Karpas-422 (cell line): ENCODE results near the gene ARMC2. TPM values are rescaled to one million over a fixed set of nuclear protein-coding genes. Genes with fewer than 3 reads are reported as not detected.

Source experiments
- DNase-seq: peaks from one replicate; pipeline ENCODE4 v3.0.0-alpha.2; 2015
- H2AFZ ChIP-seq: fragments of 200-600 bp; sonication (generic); 2 replicates; pipeline ENCODE4 v1.6.1; 2014; ENCODE audit warnings: antibody characterized with exemption, low read length, mixed read lengths
- H3K27ac ChIP-seq: fragments of 200-600 bp; sonication (generic); 2 replicates; pipeline ENCODE4 v1.5.1; 2014; ENCODE audit warnings: mild to moderate bottlenecking, low read length, moderate library complexity
- H3K27me3 ChIP-seq: fragments of 200-600 bp; sonication (generic); 2 replicates; pipeline ENCODE4 v1.6.1; 2014; ENCODE audit warnings: low read length, mixed read lengths
- H3K36me3 ChIP-seq: fragments of 200-600 bp; sonication (generic); 2 replicates; pipeline ENCODE4 v1.6.1; 2014; ENCODE audit warnings: low read length, mixed read lengths; ENCODE audit not compliant: insufficient read depth
- H3K4me1 ChIP-seq: fragments of 200-600 bp; sonication (generic); 2 replicates; pipeline ENCODE4 v1.6.1; 2014; ENCODE audit warnings: mild to moderate bottlenecking, low read length, mixed read lengths
- H3K4me2 ChIP-seq: fragments of 200-600 bp; sonication (generic); 2 replicates; pipeline ENCODE4 v1.6.1; 2014; ENCODE audit warnings: low read length, low read depth, mild to moderate bottlenecking; ENCODE audit not compliant: poor library complexity, severe bottlenecking
- H3K4me3 ChIP-seq: fragments of 200-600 bp; sonication (generic); 2 replicates; pipeline ENCODE4 v1.5.1; 2014; ENCODE audit warnings: mild to moderate bottlenecking, antibody characterized with exemption, low read length, mixed read lengths
- H3K79me2 ChIP-seq: fragments of 200-600 bp; sonication (generic); 2 replicates; pipeline ENCODE4 v1.6.1; 2014; ENCODE audit warnings: mild to moderate bottlenecking, low read length, mixed read lengths
- H3K9ac ChIP-seq: fragments of 200-600 bp; sonication (generic); 2 replicates; pipeline ENCODE4 v1.6.0; 2014; ENCODE audit warnings: low read length
- H3K9me2 ChIP-seq: fragments of 200-600 bp; sonication (generic), shearing (Covaris generic); replicated peaks from 2 replicates; pipeline ENCODE4 v1.6.0; 2014; ENCODE audit warnings: mild to moderate bottlenecking, low read length, moderate library complexity; ENCODE audit not compliant: insufficient read depth
- H3K9me3 ChIP-seq: fragments of 300-700, 200-600 bp; sonication (generic); 2 replicates; pipeline ENCODE4 v1.6.1; 2014; ENCODE audit warnings: low read length, mixed read lengths
- H4K20me1 ChIP-seq: fragments of 200-600 bp; sonication (generic); 2 replicates; pipeline ENCODE4 v1.6.1; 2014; ENCODE audit warnings: mild to moderate bottlenecking, antibody characterized with exemption, low read length, low read depth; ENCODE audit not compliant: insufficient read depth
- total RNA-seq: library from RNA; depleted of rRNA; stranded (reverse); fragments of >200 nt; shearing (Covaris generic); gene quantifications from 2 replicates; pipeline ENCODE4 v1.2.3, GENCODE V29; 2014; ENCODE audit warnings: low replicate concordance; rRNA removed

ARMC2 gene
- total RNA-seq, result 1.0 and 1.2 TPM in 2 replicates

DNA sequence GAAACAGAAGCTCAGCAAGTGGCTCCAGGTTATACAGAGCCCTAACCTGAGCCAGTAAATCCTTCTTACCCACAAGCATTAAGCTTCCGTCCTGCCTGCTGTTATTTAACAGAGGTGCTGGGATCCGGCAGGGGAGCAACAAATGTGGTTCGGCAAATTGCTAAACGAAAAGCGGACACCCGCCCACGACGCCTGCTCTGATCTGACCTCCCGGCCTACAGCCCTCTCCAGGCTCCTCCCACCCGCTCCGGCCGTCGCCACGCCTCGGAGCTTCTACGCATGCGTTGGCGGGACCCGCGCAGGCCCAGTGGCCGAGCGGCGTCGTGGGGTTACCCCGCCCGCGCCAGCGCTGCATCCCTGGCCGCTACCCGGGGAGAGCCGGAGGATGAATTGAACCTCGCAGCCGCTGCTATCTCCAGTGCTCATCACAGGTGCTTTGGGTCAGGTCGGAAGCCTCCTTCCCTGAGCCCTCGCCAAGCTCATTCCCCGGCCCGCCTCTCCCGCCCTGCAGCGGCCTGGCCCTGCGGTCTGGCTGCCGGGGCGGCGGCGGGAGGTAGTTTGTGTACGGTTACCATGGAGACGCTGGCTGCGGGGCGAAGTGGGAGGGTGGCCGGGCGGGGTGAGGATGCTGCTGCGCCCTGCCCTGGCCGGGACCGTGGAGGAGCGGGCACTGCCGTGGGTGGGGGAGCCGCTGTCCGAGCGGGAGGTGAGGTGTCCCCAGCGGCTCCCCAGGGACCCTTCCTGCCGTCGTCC lies at the start of gene ARMC2:
TSS of gene ARMC2 (plus strand) at position 307 of the 753 bp plus-strand sequence. CDS start 5,846 bp downstream, outside the sequence.
- peak; percentile 96 for DNase-seq
- H3K27me3 ChIP-seq, result no peaks in the 10 kb centered on the region
- H3K4me3 ChIP-seq, result peak within 1 kb of the TSS; percentile 81
- no peaks in the 10 kb centered on the region for H4K20me1 ChIP-seq
- no peaks in the 10 kb centered on the region for H3K9me3 ChIP-seq
- H2AFZ ChIP-seq, result peak within 1 kb of the TSS; percentile 69
- no peaks in the 10 kb centered on the region for H3K9me2 ChIP-seq
- H3K4me1 ChIP-seq, result peaks cover 27% of the 10 kb centered on the region
- H3K9ac ChIP-seq, result peak within 1 kb of the TSS; percentile 63
- H3K4me2 ChIP-seq, result peak within 1 kb of the TSS; percentile 73
- no peaks in the 10 kb centered on the region for H3K36me3 ChIP-seq
- no peaks in the 10 kb centered on the region for H3K79me2 ChIP-seq
- no peak within 1 kb of the TSS for H3K27ac ChIP-seq

DNA sequence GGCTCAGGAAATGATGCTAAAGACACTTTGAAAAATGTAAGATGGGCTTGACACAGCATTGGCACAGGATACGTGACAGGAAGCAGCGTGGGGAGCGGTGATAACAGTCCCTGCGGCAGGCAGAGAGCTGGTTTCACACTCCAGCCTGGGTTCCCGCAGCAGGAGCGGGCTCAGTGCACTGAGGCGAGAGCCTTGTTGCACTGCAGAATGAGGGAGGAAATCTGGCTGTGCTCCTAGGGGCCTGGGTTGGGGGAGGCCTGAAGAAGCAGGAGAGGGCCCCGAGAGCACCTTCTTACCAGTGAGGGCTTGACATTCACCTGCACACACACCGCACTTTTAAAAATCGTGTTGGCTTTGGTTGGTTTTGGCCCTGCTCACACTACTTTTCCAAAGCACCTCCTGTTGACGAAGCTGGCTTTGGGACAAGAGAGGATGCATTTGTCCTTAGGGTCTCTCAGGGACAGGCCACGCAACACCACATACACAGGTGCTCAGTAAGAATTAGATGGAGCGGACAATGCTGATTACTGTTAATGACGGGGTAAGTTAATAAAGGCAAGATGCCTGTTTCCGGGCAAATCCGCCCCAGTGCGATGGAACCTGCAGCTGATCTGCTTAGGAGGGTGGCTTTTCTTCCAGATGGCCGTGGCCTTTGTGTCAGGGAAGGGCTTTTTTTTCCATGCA lies 49.4 kb upstream of the ARMC2 start:
- no peak overlapping the region for H3K4me2 ChIP-seq
- no peaks in the 10 kb centered on the region for H3K27me3 ChIP-seq
- no peaks in the 10 kb centered on the region for H3K79me2 ChIP-seq
- H3K36me3 ChIP-seq, result no peaks in the 10 kb centered on the region
- H3K9ac ChIP-seq, result no peak overlapping the region
- H3K4me1 ChIP-seq, result peaks cover 3% of the 10 kb centered on the region; the same call in 1 of the 2 replicates
- no peaks in the 10 kb centered on the region for H4K20me1 ChIP-seq
- no peaks in the 10 kb centered on the region for H3K9me2 ChIP-seq
- H2AFZ ChIP-seq, result no peak overlapping the region
- no peak overlapping the region for H3K27ac ChIP-seq
- no peaks in the 10 kb centered on the region for H3K9me3 ChIP-seq
- no peak for DNase-seq
- H3K4me3 ChIP-seq, result no peak overlapping the region

DNA sequence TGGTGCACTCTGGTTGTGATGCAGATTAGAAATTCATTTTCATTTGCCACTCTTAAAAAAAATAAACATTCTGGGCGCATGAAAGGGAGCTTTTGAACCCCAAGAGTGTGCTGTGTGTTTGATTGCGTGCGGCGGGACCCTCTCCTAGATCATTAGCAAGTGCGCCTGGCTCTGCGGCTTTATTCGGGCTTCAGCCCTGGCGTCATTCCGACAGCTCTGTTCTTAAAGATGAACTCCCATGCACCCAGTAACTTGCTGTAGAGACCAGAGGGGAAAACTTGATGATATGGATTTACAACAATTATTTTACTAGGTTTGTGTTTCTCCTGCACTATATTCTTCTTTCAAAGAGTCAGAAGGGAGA lies 48.9 kb upstream of the ARMC2 start:
- H3K9me2 ChIP-seq, result no peaks in the 10 kb centered on the region
- H3K9ac ChIP-seq, result no peak overlapping the region
- H3K27ac ChIP-seq, result no peak overlapping the region
- H4K20me1 ChIP-seq, result no peaks in the 10 kb centered on the region
- H3K4me1 ChIP-seq, result peaks cover 3% of the 10 kb centered on the region; the same call in 1 of the 2 replicates
- no peaks in the 10 kb centered on the region for H3K36me3 ChIP-seq
- H3K27me3 ChIP-seq, result no peaks in the 10 kb centered on the region
- no peaks in the 10 kb centered on the region for H3K9me3 ChIP-seq
- H3K4me3 ChIP-seq, result no peak overlapping the region
- no peak overlapping the region for H3K4me2 ChIP-seq
- H2AFZ ChIP-seq, result no peak overlapping the region
- H3K79me2 ChIP-seq, result no peaks in the 10 kb centered on the region
- DNase-seq, result no peak

- H3K79me2 ChIP-seq, result no peaks in the 10 kb centered on the region
- no peak overlapping the region for H3K4me2 ChIP-seq
- no peaks in the 10 kb centered on the region for H3K36me3 ChIP-seq
- H3K9me3 ChIP-seq, result no peaks in the 10 kb centered on the region
- H3K27ac ChIP-seq, result no peak overlapping the region
- no peak for DNase-seq
- no peaks in the 10 kb centered on the region for H4K20me1 ChIP-seq
- H3K4me1 ChIP-seq, result peaks cover 3% of the 10 kb centered on the region; the same call in 1 of the 2 replicates
- H3K4me3 ChIP-seq, result no peak overlapping the region
- H3K9me2 ChIP-seq, result no peaks in the 10 kb centered on the region
- no peaks in the 10 kb centered on the region for H3K27me3 ChIP-seq
- H2AFZ ChIP-seq, result no peak overlapping the region
- no peak overlapping the region for H3K9ac ChIP-seq
Measured at GRCh38 chr6:108799791-108800190, 48.4 kb upstream of the ARMC2 start.

DNA sequence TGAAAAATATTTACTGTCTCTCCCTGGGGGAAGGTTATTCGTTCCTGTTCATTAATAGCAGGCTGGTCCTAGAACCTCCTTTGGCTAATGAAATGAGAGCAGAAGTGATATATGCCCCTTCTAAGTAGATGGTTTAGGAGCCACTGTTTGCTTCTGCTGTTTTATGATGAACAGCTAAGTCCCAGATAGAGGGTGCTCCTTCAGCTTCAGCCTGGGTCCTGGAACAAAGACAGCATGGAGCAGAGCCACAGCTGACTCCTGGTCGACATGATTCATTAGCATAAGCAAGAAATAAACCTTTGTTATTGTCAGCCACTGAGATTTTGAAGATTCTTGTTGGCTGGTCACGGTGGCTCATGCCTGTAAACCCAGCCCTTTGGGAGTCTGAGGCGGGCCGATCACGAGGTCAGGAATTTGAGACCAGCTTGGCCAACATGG lies 47.8 kb upstream of the ARMC2 start:
- Histone ChIP-seq H3K79me2 (no peaks in the 10 kb centered on the region), H3K9me3 (no peaks in the 10 kb centered on the region), H3K36me3 (no peaks in the 10 kb centered on the region), H3K9ac (no peak overlapping the region), H3K4me3 (no peak overlapping the region), H4K20me1 (no peaks in the 10 kb centered on the region), H3K27me3 (no peaks in the 10 kb centered on the region), H3K4me1 (peaks cover 3% of the 10 kb centered on the region; the same call in 1 of the 2 replicates), H3K9me2 (no peaks in the 10 kb centered on the region), H2AFZ (no peak overlapping the region), H3K4me2 (no peak overlapping the region), H3K27ac (no peak overlapping the region)
- no peak for DNase-seq

GRCh38 chr6:108801366-108801765 lies 46.9 kb upstream of the ARMC2 start:
- H3K4me3 ChIP-seq, result no peak overlapping the region
- H3K36me3 ChIP-seq, result no peaks in the 10 kb centered on the region
- H3K79me2 ChIP-seq, result no peaks in the 10 kb centered on the region
- no peak overlapping the region for H3K27ac ChIP-seq
- no peak for DNase-seq
- no peak overlapping the region for H3K9ac ChIP-seq
- no peaks in the 10 kb centered on the region for H3K27me3 ChIP-seq
- H3K9me3 ChIP-seq, result no peaks in the 10 kb centered on the region
- no peak overlapping the region for H2AFZ ChIP-seq
- H4K20me1 ChIP-seq, result no peaks in the 10 kb centered on the region
- H3K9me2 ChIP-seq, result no peaks in the 10 kb centered on the region
- peaks cover 3% of the 10 kb centered on the region; the same call in 1 of the 2 replicates for H3K4me1 ChIP-seq
- H3K4me2 ChIP-seq, result no peak overlapping the region

- Histone ChIP-seq H3K27ac (no peak overlapping the region), H3K9me2 (no peaks in the 10 kb centered on the region), H2AFZ (no peak overlapping the region), H4K20me1 (no peaks in the 10 kb centered on the region), H3K4me3 (no peak overlapping the region), H3K4me1 (peaks cover 3% of the 10 kb centered on the region; the same call in 1 of the 2 replicates), H3K36me3 (no peaks in the 10 kb centered on the region), H3K4me2 (no peak overlapping the region), H3K27me3 (no peaks in the 10 kb centered on the region), H3K79me2 (no peaks in the 10 kb centered on the region), H3K9me3 (no peaks in the 10 kb centered on the region), H3K9ac (no peak overlapping the region)
- no peak for DNase-seq
Measured at GRCh38 chr6:108803982-108804490, 44.2 kb upstream of the ARMC2 start.

DNA sequence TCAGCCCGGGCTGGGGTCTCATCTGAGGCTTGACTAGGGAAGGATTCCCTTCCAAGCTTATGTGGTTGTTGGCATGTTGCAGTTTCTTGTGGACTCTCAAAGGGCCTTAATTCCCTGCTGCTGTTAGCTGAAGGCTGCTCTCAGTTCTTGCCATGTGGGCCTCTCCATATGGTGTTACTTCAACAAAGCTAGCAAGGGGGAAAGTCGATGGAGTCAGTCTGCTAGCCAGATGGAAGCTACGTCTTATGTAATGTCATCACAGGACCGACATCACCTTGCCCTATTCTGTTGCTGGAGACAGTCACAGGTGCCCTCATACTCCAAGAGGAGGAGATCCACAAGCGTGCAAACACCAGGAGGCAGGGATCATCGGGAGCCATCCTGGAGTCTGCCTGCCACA lies 43.3 kb upstream of the ARMC2 start:
- no peak for DNase-seq
- Histone ChIP-seq H3K27ac (no peak overlapping the region), H3K9me2 (no peaks in the 10 kb centered on the region), H3K9ac (no peak overlapping the region), H3K9me3 (no peaks in the 10 kb centered on the region), H3K4me3 (no peak overlapping the region), H3K4me1 (peaks cover 2% of the 10 kb centered on the region; the same call in 1 of the 2 replicates), H3K4me2 (no peak overlapping the region), H2AFZ (no peak overlapping the region), H4K20me1 (no peaks in the 10 kb centered on the region), H3K27me3 (no peaks in the 10 kb centered on the region), H3K36me3 (no peaks in the 10 kb centered on the region), H3K79me2 (no peaks in the 10 kb centered on the region)
